GM12864 (cell line): ENCODE measurements around the gene ABTB1.

Source experiments
- DNase-seq: peaks from one replicate; pipeline ENCODE4 v3.0.0-alpha.2; 2011; ENCODE audit warnings: low read depth
- H3K4me3 ChIP-seq: 2 replicates; pipeline ENCODE4 v1.5.1; 2011; ENCODE audit warnings: mild to moderate bottlenecking, low read depth, low read length, control low read depth
- TF ChIP-seq, protein P1 (sequence below): IDR thresholded peaks from 2 replicates; pipeline ENCODE4 v1.5.1; 2011; ENCODE audit warnings: low read depth, mild to moderate bottlenecking, moderate library complexity, low read length, control low read depth, inconsistent platforms; ENCODE audit errors: missing control alignments

ABTB1 gene

DNA sequence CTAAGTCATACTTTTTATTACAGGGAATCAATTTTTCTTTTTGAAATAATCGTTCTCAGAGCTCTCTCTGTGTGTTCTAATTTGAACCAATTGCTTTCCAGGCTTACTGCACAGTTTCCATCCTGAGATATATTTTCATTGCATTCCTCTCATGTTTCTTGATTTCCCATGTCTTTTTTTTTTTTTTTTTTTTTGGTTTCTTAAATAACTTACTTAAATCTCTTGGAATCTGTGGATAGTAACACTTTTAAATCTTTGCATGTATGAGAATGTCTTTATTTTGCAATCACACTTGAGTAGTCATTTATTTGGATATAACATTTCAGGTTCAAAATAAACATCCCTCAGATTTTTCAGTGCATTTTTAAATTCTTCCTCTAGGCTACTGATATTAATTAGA is 14.5 kb upstream of the ABTB1 start:
- H3K4me3 ChIP-seq, result no peak overlapping the region
- DNase-seq, result no peak
- TF ChIP-seq, protein P1, sequence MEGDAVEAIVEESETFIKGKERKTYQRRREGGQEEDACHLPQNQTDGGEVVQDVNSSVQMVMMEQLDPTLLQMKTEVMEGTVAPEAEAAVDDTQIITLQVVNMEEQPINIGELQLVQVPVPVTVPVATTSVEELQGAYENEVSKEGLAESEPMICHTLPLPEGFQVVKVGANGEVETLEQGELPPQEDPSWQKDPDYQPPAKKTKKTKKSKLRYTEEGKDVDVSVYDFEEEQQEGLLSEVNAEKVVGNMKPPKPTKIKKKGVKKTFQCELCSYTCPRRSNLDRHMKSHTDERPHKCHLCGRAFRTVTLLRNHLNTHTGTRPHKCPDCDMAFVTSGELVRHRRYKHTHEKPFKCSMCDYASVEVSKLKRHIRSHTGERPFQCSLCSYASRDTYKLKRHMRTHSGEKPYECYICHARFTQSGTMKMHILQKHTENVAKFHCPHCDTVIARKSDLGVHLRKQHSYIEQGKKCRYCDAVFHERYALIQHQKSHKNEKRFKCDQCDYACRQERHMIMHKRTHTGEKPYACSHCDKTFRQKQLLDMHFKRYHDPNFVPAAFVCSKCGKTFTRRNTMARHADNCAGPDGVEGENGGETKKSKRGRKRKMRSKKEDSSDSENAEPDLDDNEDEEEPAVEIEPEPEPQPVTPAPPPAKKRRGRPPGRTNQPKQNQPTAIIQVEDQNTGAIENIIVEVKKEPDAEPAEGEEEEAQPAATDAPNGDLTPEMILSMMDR, result no peak

DNA sequence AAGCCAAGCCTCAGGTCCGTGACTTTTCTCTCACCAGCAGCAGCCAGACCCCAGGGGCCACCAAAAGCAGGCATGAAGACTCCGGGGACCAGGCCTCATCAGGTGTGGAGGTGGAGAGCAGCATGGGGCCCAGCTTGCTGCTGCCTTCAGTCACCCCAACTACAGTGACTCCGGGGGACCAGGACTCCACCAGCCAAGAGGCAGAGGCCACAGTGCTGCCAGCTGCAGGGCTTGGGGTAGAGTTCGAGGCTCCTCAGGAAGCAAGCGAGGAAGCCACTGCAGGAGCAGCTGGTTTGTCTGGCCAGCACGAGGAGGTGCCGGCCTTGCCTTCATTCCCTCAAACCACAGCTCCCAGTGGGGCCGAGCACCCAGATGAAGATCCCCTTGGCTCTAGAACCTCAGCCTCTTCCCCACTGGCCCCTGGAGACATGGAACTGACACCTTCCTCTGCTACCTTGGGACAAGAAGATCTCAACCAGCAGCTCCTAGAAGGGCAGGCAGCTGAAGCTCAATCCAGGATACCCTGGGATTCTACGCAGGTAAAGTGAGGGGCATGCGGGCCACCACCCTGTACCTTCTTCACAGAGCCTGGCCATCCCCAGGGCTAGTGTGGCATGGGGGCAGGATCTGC is 12.0 kb upstream of the ABTB1 start:
- DNase-seq, result no peak
- TF ChIP-seq, protein P1, result no peak
- no peak overlapping the region for H3K4me3 ChIP-seq

DNA sequence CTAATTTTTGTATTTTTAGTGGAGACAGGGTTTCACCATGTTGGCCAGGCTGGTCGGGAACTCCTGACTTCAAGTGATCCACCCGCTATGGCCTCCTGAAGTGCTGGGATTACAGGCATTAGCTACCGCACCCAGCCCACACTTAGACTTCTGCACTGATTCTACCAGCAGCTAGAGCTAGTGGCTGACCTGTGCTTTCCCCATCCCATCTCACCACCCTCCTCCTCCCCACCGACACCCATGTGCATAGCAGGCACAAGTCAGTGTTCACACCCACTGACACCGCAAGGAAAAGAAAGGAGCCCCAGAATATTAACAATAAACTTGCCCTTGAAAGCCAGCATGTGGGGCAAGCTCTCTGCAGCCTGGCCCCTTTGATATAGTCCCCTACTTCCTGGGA is 11.2 kb upstream of the ABTB1 start:
- H3K4me3 ChIP-seq, result no peak overlapping the region
- DNase-seq, result no peak
- TF ChIP-seq, protein P1, result no peak

DNA sequence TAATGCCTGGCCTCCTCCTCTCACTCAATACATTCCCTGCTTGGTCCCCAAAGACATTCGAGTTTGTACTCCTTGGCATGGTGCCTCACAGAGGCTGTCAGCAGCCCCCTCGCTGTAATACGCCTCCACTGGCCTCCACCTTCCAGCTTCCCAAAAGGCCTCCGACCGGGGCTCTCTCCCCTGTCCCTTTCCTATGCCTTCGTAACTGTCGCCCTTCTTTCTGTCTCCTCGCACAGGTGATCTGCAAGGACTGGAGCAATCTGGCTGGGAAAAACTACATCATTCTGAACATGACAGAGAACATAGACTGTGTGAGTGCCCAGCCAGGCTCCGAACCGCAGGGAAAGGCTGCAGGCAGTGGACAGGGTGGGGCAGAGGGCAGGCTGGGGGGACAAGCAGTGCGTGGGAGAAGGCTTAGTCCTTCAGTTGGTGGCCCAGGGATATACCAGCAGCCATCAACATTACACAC is 10.7 kb upstream of the ABTB1 start:
- no peak overlapping the region for H3K4me3 ChIP-seq
- TF ChIP-seq, protein P1, result no peak

DNA sequence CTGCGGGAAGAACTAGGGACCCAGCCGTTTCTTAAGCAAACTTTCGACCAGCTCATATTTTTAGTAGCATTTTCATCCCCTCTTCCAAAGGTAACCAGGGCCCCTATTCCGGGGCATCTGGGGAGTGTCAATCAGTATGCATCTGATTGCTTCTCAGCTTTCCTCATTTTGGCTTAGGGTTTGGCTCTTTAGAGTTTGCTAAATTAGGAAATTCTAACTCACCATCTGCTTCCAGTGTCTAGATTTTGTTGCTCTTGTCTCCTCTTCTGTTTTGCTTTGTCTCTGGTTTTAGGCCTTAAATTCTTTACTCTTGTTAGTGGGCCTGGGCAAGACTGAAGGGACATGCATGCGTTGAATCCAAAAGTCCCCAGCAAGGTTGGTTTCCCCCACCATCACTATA is 9.6 kb upstream of the ABTB1 start:
- TF ChIP-seq, protein P1, result no peak
- H3K4me3 ChIP-seq, result no peak overlapping the region
- DNase-seq, result no peak

More for the DNA sequence above, 10.7 kb upstream of the ABTB1 start:
- no peak for DNase-seq

DNA sequence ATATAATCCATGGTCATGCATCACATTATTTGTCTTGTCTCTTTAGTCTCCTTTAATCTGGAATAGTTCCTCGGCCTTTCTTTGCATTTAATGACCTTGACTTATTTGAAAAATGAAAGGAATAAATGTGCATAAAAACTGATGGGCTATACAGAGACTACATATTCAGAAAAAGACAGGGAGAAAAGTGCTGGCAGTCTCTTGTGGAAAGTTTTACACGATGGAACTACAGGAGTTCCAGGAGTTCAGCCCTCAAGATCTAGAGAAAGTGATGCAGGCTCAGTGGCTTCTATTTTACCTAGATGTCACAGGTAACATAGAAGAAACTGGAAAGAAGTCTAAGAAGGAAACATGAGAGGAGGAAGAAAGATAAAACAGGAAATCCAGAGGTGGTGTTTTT is 7.6 kb upstream of the ABTB1 start:
- DNase-seq, result no peak
- TF ChIP-seq, protein P1, result no peak
- no peak overlapping the region for H3K4me3 ChIP-seq

DNA sequence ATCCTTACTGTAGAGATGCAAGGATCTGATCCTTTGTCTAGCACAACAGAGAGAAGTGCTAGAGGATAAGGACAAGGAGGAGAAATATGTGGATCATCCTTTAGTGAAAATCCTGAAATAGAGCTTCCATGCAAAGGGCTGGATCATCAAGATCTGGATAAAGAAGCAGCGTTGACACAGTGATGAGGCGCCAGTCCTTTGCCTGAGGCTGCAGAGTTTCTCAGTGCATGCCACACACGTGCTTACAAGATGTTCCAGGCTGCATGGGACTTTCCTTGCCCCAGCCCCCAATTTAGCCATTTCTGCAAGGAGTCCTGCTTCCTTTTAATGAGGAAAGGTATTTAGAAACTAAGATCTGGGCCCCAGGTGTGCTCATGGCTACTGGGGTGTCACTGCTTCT is 7.2 kb upstream of the ABTB1 start:
- TF ChIP-seq, protein P1, result no peak
- DNase-seq, result no peak

More for the DNA sequence above, 7.2 kb upstream of the ABTB1 start:
- H3K4me3 ChIP-seq, result no peak overlapping the region
